Gastrocnemius medialis (tissue), 4 donors: ENCODE results near the gene ZMAT5.

Source experiments
- CTCF ChIP-seq, 5 experiments: fragments of 450-650 bp in 3 of 5; fragments of 200-600 bp in 2 of 5; sonication (generic) in 2 of 5; IDR thresholded peaks in 4 of 5; conservative IDR thresholded peaks in 1 of 5; 1 replicate in 4 of 5; 2 replicates in 1 of 5; pipeline ENCODE4 v1.5.1; 2016 to 2019; ENCODE audit warnings: antibody characterized with exemption in 5 of 5, mild to moderate bottlenecking in 3 of 5, moderate library complexity in 3 of 5
- POLR2A ChIP-seq, 2 donors: fragments of 450-650 bp; IDR thresholded peaks; one replicate each; pipeline ENCODE4 v1.6.1; 2017; ENCODE audit warnings: antibody characterized with exemption in 2 of 2, mild to moderate bottlenecking in 2 of 2, moderate library complexity in 2 of 2

- TF ChIP-seq CTCF (IDR thresholded peaks at IDR 0.05 in 4 of 5, conservative IDR thresholded peaks at IDR 0.05 in 1 of 5) (no peak), POLR2A (IDR thresholded peaks at IDR 0.05) (no peak)
Measured at GRCh38 chr22:29786031-29786430, 19.2 kb upstream of the ZMAT5 start.
